K562 (cell line): ENCODE results near the gene COLQ. TPM values are rescaled to one million over a fixed set of nuclear protein-coding genes. Genes with fewer than 3 reads are reported as not detected.

ENCODE experiments used
- ATAC-seq: fragments of 200-7000 bp; cut with Tn5 transposase; 3 replicates; pipeline ENCODE4 v1.9.1; 2020; ENCODE audit warnings: moderate library complexity
- BruUV-seq: library from RNA; stranded (reverse); fragments of 400-500 nt; replicated peaks from 2 replicates; lab custom pipeline; 2021; lab: Mats Ljungman, UMichigan
- CTCF ChIA-PET: fragments of 300-600 bp; formaldehyde crosslinking; extraction: SDS; loops from one replicate; lab custom pipeline; 2021; ENCODE audit warnings: low intra/inter-chr PET ratio; lab: Yijun Ruan, JAX
- POLR2A ChIA-PET: fragments of 300-600, 350-650 bp; sonication (Branson Sonifier 250); formaldehyde crosslinking; extraction: SDS; loops from one replicate; lab custom pipeline; 2021; ENCODE audit warnings: antibody characterized with exemption, inconsistent platforms; lab: Yijun Ruan, JAX
- DNase-seq, 4 experiments: peaks; one replicate each; pipeline versions ENCODE4 v3.0.0 to v3.0.0-alpha.2; 2011 to 2018; ENCODE audit warnings: low spot score in 3 of 4, mixed read lengths in 3 of 4; ENCODE audit errors: extremely low read depth in 1 of 4
- FAIRE-seq: peaks from 2 replicates; lab custom pipeline; 2011; peaks lifted over from hg19 to GRCh38; lab: Jason Lieb, UNC
- H2AFZ ChIP-seq: 2 replicates; pipeline ENCODE4 v1.6.0; 2011; ENCODE audit warnings: low read depth, low read length, control low read depth, inconsistent platforms
- H3K27ac ChIP-seq: fragments of 200-600 bp; 3 replicates; pipeline ENCODE4 v1.8.0; 2011; ENCODE audit warnings: low read depth, mild to moderate bottlenecking, control low read depth, inconsistent platforms, low read length, moderate library complexity, mixed read lengths; ENCODE audit errors: extremely low read depth
- H3K27me3 ChIP-seq, 2 experiments: fragments of 300-600 bp in 1 of 2; 2 replicates in 1 of 2; 3 replicates in 1 of 2; pipeline versions ENCODE4 v1.6.0 to v1.8.0; 2011; ENCODE audit warnings: inconsistent platforms in 2 of 2, low read length in 2 of 2, mild to moderate bottlenecking in 1 of 2, mixed read lengths in 1 of 2, moderate library complexity in 1 of 2; ENCODE audit not compliant: control insufficient read depth in 2 of 2, insufficient read depth in 2 of 2
- H3K36me3 ChIP-seq: fragments of 300-600 bp; 3 replicates; pipeline ENCODE4 v1.8.0; 2011; ENCODE audit warnings: mild to moderate bottlenecking, low read length, inconsistent platforms; ENCODE audit not compliant: control insufficient read depth, insufficient read depth
- H3K4me1 ChIP-seq, 2 experiments: fragments of 200-600 bp in 1 of 2; replicated peaks in 1 of 2; 2 replicates in 1 of 2; 3 replicates in 1 of 2; pipeline versions ENCODE4 v1.5.1 to v1.8.0; 2011; ENCODE audit warnings: inconsistent platforms in 2 of 2, low read length in 2 of 2, mild to moderate bottlenecking in 1 of 2, mixed read lengths in 1 of 2, moderate library complexity in 1 of 2; ENCODE audit not compliant: control insufficient read depth in 2 of 2, insufficient read depth in 2 of 2
- H3K4me2 ChIP-seq: 2 replicates; pipeline ENCODE4 v1.6.1; 2011; ENCODE audit warnings: low read length, control low read depth, inconsistent platforms, mixed read lengths; ENCODE audit not compliant: insufficient read depth
- H3K4me3 ChIP-seq: fragments of 200-600 bp; sonication (generic), shearing (Covaris generic); 2 replicates; pipeline ENCODE4 v1.5.1; 2016; ENCODE audit warnings: control low read depth, inconsistent platforms
- H3K79me2 ChIP-seq: fragments of 200-600 bp; 3 replicates; pipeline ENCODE4 v1.8.0; 2011; ENCODE audit warnings: low read length, inconsistent platforms; ENCODE audit not compliant: control insufficient read depth, insufficient read depth
- H3K9ac ChIP-seq, 2 experiments: 2 replicates each; pipeline versions ENCODE4 v1.6.0 to v1.6.1; 2011; ENCODE audit warnings: low read depth in 2 of 2, low read length in 2 of 2, control low read depth in 1 of 2, inconsistent platforms in 1 of 2, mild to moderate bottlenecking in 1 of 2, mixed read lengths in 1 of 2; ENCODE audit not compliant: insufficient read depth in 1 of 2
- H3K9me1 ChIP-seq: one replicate; pipeline ENCODE4 v1.6.0; 2011; ENCODE audit warnings: inconsistent platforms, mild to moderate bottlenecking, low read length, moderate library complexity; ENCODE audit not compliant: control insufficient read depth, insufficient read depth
- H3K9me3 ChIP-seq: replicated peaks from 2 replicates; pipeline ENCODE4 v1.5.1; 2011; ENCODE audit warnings: low read depth, low read length, inconsistent platforms; ENCODE audit not compliant: control insufficient read depth, insufficient read depth
- H4K20me1 ChIP-seq: replicated peaks from 2 replicates; pipeline ENCODE4 v1.6.1; 2011; ENCODE audit warnings: low read length, inconsistent platforms, mixed read lengths; ENCODE audit not compliant: control insufficient read depth, insufficient read depth
- ELF1 ChIP-seq: fragments of 200-800 bp; sonication (Bioruptor generic); IDR thresholded peaks from 2 replicates; pipeline ENCODE4 v1.6.1; 2016; ENCODE audit warnings: missing genetic modification characterization, missing compliant biosample characterization
- HDGF ChIP-seq: fragments of 450-650 bp; IDR thresholded peaks from 2 replicates; pipeline ENCODE4 v1.6.1; 2016
- HSF4 ChIP-seq: fragments of 250-450 bp; sonication (Bioruptor Pico); IDR thresholded peaks from 2 replicates; pipeline ENCODE4 v2.1.2; 2022; ENCODE audit warnings: mild to moderate bottlenecking, moderate library complexity, borderline replicate concordance
- IRF2 ChIP-seq: sonication (generic); formaldehyde crosslinking; IDR thresholded peaks from 2 replicates; pipeline ENCODE4 v1.8.1; 2022; ENCODE audit warnings: mild to moderate bottlenecking, missing genetic modification reagents
- MCM3 ChIP-seq: fragments of 450-650 bp; IDR thresholded peaks from 2 replicates; pipeline ENCODE4 v1.6.1; 2016
- NCOA6 ChIP-seq: fragments of 450-650 bp; IDR thresholded peaks from 2 replicates; pipeline ENCODE4 v1.6.1; 2017; ENCODE audit warnings: mild to moderate bottlenecking
- NEUROD1 ChIP-seq: fragments of 150-350 bp; IDR thresholded peaks from 2 replicates; pipeline ENCODE4 v1.6.1; 2014; ENCODE audit warnings: borderline replicate concordance, low read length, low read depth; ENCODE audit not compliant: partially characterized antibody
- POLR2B ChIP-seq: fragments of 450-650 bp; IDR thresholded peaks from 2 replicates; pipeline ENCODE4 v1.6.1; 2018; ENCODE audit warnings: low read depth; ENCODE audit not compliant: partially characterized antibody
- PTTG1 ChIP-seq: fragments of 450-650 bp; IDR thresholded peaks from 2 replicates; pipeline ENCODE4 v1.6.1; 2016; ENCODE audit warnings: low read depth, mild to moderate bottlenecking, missing genetic modification characterization, missing compliant biosample characterization
- RBM25 ChIP-seq: fragments of 200-400 bp; formaldehyde crosslinking; IDR thresholded peaks from 2 replicates; pipeline ENCODE4 v1.6.1; 2018; ENCODE audit warnings: low read length, low read depth, moderate library complexity; ENCODE audit not compliant: severe bottlenecking
- SAFB ChIP-seq: fragments of 200-400 bp; formaldehyde crosslinking; IDR thresholded peaks from 2 replicates; pipeline ENCODE4 v1.6.1; 2017; ENCODE audit warnings: low read depth, low read length, borderline replicate concordance
- SAP30 ChIP-seq: fragments of 200-600 bp; sonication (generic); IDR thresholded peaks from 2 replicates; pipeline ENCODE4 v1.6.1; 2012; ENCODE audit warnings: borderline replicate concordance, low read depth, mild to moderate bottlenecking, moderate library complexity, low read length, control low read depth, inconsistent platforms; ENCODE audit not compliant: insufficient read depth, poor library complexity, severe bottlenecking
- ZNF174 ChIP-seq: fragments of 250-450 bp; sonication (Bioruptor Pico); IDR thresholded peaks from 2 replicates; pipeline ENCODE4 v1.4.0; 2020; ENCODE audit warnings: mild to moderate bottlenecking
- ZNF589 ChIP-seq: fragments of 200-800 bp; sonication (Bioruptor generic); IDR thresholded peaks from 2 replicates; pipeline ENCODE4 v1.6.1; 2016; ENCODE audit warnings: low read depth, missing genetic modification characterization, missing compliant biosample characterization
- WGBS: fragments of 100-300 bp; shearing (Covaris generic); methylation state at CpG from one replicate; pipeline ENCODE4 v1.1.6; 2016; ENCODE audit warnings: low coverage, mixed read lengths; ENCODE audit not compliant: insufficient coverage; ENCODE audit errors: missing lambda C conversion rate; 5-methylcytosine and 5-hydroxymethylcytosine counted together
- in situ Hi-C: fragments of 300-500 bp; cut with MboI; formaldehyde crosslinking; loops from 4 replicates; pipeline ENCODE4 v1.15.0; 2018; ENCODE audit warnings: inconsistent platforms, mixed read lengths
- intact Hi-C: fragments of 100-400 bp; cut with micrococcal nuclease; formaldehyde crosslinking; loops from 2 replicates; pipeline ENCODE4 v1.14.2; 2022
- polyA plus RNA-seq, 8 experiments: library from polyadenylated mRNA; depleted of rRNA in 4 of 8; stranded (reverse) in 5 of 8; unstranded in 3 of 8; fragments of >200 nt; fragmentation: Nextera tagmentation in 2 of 8; fragmentation: Illumina TruSeq in 1 of 8; extraction: Ambion mirVana in 2 of 8; extraction: Trizol in 1 of 8; gene quantifications; 2 replicates each; pipeline versions ENCODE4 v1.2.1 to v1.2.3, GENCODE V29; 2011 to 2014; ENCODE audit warnings: inconsistent platforms in 1 of 8, missing spikeins in 1 of 8
- total RNA-seq, 7 experiments: library from RNA; depleted of rRNA in 6 of 7; stranded (reverse); fragments of >200 nt in 6 of 7; fragmentation: Illumina TruSeq in 2 of 7; extraction: Trizol in 2 of 7; gene quantifications; 2 replicates each; pipeline versions ENCODE4 v1.2.1 to v1.2.3, GENCODE V29; 2011 to 2021; ENCODE audit warnings: low replicate concordance in 1 of 7
- TF ChIP-seq, protein P1 (sequence below): fragments of 450-650 bp; IDR thresholded peaks from 2 replicates; pipeline ENCODE4 v1.6.1; 2017; ENCODE audit warnings: mild to moderate bottlenecking, moderate library complexity
- TF ChIP-seq, protein P2 (sequence below): fragments of 250-450 bp; sonication (Bioruptor Pico); IDR thresholded peaks from 2 replicates; pipeline ENCODE4 v1.4.0; 2020; ENCODE audit warnings: borderline replicate concordance
- TF ChIP-seq, protein P3 (sequence below): sonication (generic); formaldehyde crosslinking; IDR thresholded peaks from 2 replicates; pipeline ENCODE4 v1.8.0; 2022; ENCODE audit warnings: mild to moderate bottlenecking, missing genetic modification reagents, borderline replicate concordance

COLQ gene
- total and polyA plus RNA-seq, 9 of the 15 experiments (the other 6 are each of a cell fraction or from before 2014, with no cell fraction given), result 0.04 to 0.36 (median 0.27) TPM; not detected in 4

DNA sequence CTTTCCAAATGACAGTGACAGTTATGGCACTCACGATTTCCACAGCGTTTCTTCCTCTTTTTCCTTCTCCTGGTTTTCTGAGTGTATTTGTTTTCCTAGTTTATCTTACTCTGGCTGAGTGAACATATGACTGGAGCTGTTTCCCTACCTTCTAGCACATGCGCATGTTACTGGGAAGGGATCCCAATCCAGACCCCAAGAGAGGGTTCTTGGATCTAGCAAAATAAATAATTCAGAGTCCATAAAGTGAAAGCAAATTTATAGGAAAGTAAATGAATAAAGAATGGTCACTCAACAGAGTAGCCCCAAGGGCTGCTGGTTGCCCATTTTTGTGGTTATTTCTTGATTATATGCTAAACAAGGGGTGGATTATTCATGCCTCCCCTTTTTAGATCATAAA lies 118.0 kb downstream of the COLQ start:
- no peaks in the 10 kb centered on the region for H3K9me3 ChIP-seq
- TF ChIP-seq HSF4 (CRISPR knock-in tag) (no peak), RBM25 (no peak), SAFB (no peak), ELF1 (tag) (no peak), NEUROD1 (no peak), ZNF174 (CRISPR knock-in tag) (no peak), MCM3 (no peak), SAP30 (no peak), PTTG1 (no peak), ZNF589 (no peak), NCOA6 (no peak), POLR2B (no peak), IRF2 (CRISPR knock-in tag) (no peak), HDGF (no peak)
- TF ChIP-seq, protein P1, sequence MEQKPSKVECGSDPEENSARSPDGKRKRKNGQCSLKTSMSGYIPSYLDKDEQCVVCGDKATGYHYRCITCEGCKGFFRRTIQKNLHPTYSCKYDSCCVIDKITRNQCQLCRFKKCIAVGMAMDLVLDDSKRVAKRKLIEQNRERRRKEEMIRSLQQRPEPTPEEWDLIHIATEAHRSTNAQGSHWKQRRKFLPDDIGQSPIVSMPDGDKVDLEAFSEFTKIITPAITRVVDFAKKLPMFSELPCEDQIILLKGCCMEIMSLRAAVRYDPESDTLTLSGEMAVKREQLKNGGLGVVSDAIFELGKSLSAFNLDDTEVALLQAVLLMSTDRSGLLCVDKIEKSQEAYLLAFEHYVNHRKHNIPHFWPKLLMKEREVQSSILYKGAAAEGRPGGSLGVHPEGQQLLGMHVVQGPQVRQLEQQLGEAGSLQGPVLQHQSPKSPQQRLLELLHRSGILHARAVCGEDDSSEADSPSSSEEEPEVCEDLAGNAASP, result no peak
- TF ChIP-seq, protein P2, sequence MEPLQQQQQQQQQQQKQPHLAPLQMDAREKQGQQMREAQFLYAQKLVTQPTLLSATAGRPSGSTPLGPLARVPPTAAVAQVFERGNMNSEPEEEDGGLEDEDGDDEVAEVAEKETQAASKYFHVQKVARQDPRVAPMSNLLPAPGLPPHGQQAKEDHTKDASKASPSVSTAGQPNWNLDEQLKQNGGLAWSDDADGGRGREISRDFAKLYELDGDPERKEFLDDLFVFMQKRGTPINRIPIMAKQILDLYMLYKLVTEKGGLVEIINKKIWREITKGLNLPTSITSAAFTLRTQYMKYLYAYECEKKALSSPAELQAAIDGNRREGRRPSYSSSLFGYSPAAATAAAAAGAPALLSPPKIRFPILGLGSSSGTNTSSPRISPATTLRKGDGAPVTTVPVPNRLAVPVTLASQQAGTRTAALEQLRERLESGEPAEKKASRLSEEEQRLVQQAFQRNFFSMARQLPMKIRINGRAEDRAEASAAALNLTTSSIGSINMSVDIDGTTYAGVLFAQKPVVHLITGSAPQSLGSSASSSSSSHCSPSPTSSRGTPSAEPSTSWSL (CRISPR knock-in tag), result no peak
- TF ChIP-seq, protein P3, sequence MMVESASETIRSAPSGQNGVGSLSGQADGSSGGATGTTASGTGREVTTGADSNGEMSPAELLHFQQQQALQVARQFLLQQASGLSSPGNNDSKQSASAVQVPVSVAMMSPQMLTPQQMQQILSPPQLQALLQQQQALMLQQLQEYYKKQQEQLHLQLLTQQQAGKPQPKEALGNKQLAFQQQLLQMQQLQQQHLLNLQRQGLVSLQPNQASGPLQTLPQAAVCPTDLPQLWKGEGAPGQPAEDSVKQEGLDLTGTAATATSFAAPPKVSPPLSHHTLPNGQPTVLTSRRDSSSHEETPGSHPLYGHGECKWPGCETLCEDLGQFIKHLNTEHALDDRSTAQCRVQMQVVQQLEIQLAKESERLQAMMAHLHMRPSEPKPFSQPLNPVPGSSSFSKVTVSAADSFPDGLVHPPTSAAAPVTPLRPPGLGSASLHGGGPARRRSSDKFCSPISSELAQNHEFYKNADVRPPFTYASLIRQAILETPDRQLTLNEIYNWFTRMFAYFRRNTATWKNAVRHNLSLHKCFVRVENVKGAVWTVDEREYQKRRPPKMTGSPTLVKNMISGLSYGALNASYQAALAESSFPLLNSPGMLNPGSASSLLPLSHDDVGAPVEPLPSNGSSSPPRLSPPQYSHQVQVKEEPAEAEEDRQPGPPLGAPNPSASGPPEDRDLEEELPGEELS (CRISPR knock-in tag), result no peak
- DNase-seq (no peak), ATAC-seq (no peak), FAIRE-seq (no peak)
- no peak overlapping the region for H3K4me3 ChIP-seq
- H3K9ac ChIP-seq, result no peak overlapping the region
- H3K36me3 ChIP-seq, result no peaks in the 10 kb centered on the region
- H3K9me1 ChIP-seq, result no peaks in the 10 kb centered on the region
- intact Hi-C loops, result loop anchor here (5.0 kb wide), 1 partner anchor 154 kb away; no protein-coding TSS in a partner anchor
- POLR2A ChIA-PET, result interaction anchor here (1.2 kb wide), 1 partner anchor 137 kb away, joined by 3 read pairs; no protein-coding TSS in a partner anchor
- BruUV-seq, result no TSS peak
- no peak overlapping the region for H3K27ac ChIP-seq
- CTCF ChIA-PET, result interaction anchor here (0.7 to 1.1 kb wide), 2 partner anchors 135 to 198 kb away, joined by 3 to 4 read pairs; partner anchors contain the start of gene CAPN7
- no peaks in the 10 kb centered on the region for H3K27me3 ChIP-seq
- H3K79me2 ChIP-seq, result no peaks in the 10 kb centered on the region
- no peaks in the 10 kb centered on the region for H4K20me1 ChIP-seq
- 34% methylated on average over 3 of the region's 3 CpGs for WGBS
- H2AFZ ChIP-seq, result no peak overlapping the region
- in situ Hi-C loops, result no loop called here
- H3K4me2 ChIP-seq, result no peak overlapping the region
- no peaks in the 10 kb centered on the region for H3K4me1 ChIP-seq
